HK-2 (cell line): ENCODE measurements around the gene DCUN1D2.
"Not testable (repeated sequence)": the region's sequence is repeated elsewhere in the genome, so short reads cannot be mapped to it uniquely, and the experiment has no call there.

Experiments
- DNase-seq: peaks from one replicate; pipeline ENCODE4 v3.0.0-alpha.2; 2018; ENCODE audit not compliant: unreplicated experiment

Gene DCUN1D2

GRCh38 chr13:113489549-113490495 lies 689 bp downstream of the DCUN1D2 start:
- DNase-seq: peak; percentile 35

- DNase-seq: no peak
Observed at GRCh38 chr13:113489171-113489548, 1.4 kb downstream of the DCUN1D2 start.

GRCh38 chr13:113488283-113488682 lies 2.2 kb downstream of the DCUN1D2 start:
- no peak for DNase-seq

GRCh38 chr13:113486698-113487097 lies 3.8 kb downstream of the DCUN1D2 start:
- DNase-seq: no peak

GRCh38 chr13:113485545-113485944 lies 5.0 kb downstream of the DCUN1D2 start:
- DNase-seq: no peak

- no peak for DNase-seq
Observed at GRCh38 chr13:113483504-113484293, 6.8 kb downstream of the DCUN1D2 start.

GRCh38 chr13:113483081-113483480 lies 7.4 kb downstream of the DCUN1D2 start:
- no peak for DNase-seq

- DNase-seq: no peak
Observed at GRCh38 chr13:113479179-113479578, 11.3 kb downstream of the DCUN1D2 start.

GRCh38 chr13:113477724-113478123 lies 12.8 kb downstream of the DCUN1D2 start:
- DNase-seq: no peak

GRCh38 chr13:113476811-113477210 lies 13.7 kb downstream of the DCUN1D2 start:
- DNase-seq: no peak

GRCh38 chr13:113475911-113476310 lies 14.6 kb downstream of the DCUN1D2 start:
- no peak for DNase-seq

- no peak for DNase-seq
Observed at GRCh38 chr13:113475280-113475679, 15.2 kb downstream of the DCUN1D2 start.

GRCh38 chr13:113474179-113474578 lies 16.3 kb downstream of the DCUN1D2 start:
- DNase-seq: no peak

- no peak for DNase-seq
Observed at GRCh38 chr13:113472355-113473025, 18.0 kb downstream of the DCUN1D2 start.

- DNase-seq: no peak
Observed at GRCh38 chr13:113471844-113472243, 18.7 kb downstream of the DCUN1D2 start.

GRCh38 chr13:113470635-113471163 lies 19.8 kb downstream of the DCUN1D2 start:
- DNase-seq: not testable (repeated sequence)

GRCh38 chr13:113470073-113470472 lies 20.4 kb downstream of the DCUN1D2 start:
- no peak for DNase-seq

- no peak for DNase-seq
Observed at GRCh38 chr13:113469582-113469981, 20.9 kb downstream of the DCUN1D2 start.

GRCh38 chr13:113468472-113469201 lies 21.9 kb downstream of the DCUN1D2 start:
- DNase-seq: no peak

- DNase-seq: no peak
Observed at GRCh38 chr13:113468029-113468428, 22.5 kb downstream of the DCUN1D2 start.

GRCh38 chr13:113466383-113466782 lies 24.1 kb downstream of the DCUN1D2 start:
- DNase-seq: no peak
